GM18519 (cell line): ENCODE measurements around the gene CYP2A7.
"Not testable (repeated sequence)": the region's sequence is repeated elsewhere in the genome, so short reads cannot be mapped to it uniquely, and the experiment has no call there.

Source experiments
- ATAC-seq: cut with Tn5 transposase; IDR thresholded peaks from one replicate; pipeline ENCODE4 v1.9.1; 2021; ENCODE audit warnings: mild to moderate bottlenecking, moderate library complexity; ENCODE audit not compliant: unreplicated experiment, low FRiP score

The CYP2A7 gene

GRCh38 chr19:40882062-40882461 is at the start of gene CYP2A7:
Gene CYP2A7, minus strand, starts transcription at chr19:40882231. Its CDS starts 21 bp downstream, at chr19:40882210.
- not testable (repeated sequence) for ATAC-seq

- not testable (repeated sequence) for ATAC-seq
These were observed 48.8 kb upstream of the CYP2A7 start for GRCh38 chr19:40930799-40931198.

DNA sequence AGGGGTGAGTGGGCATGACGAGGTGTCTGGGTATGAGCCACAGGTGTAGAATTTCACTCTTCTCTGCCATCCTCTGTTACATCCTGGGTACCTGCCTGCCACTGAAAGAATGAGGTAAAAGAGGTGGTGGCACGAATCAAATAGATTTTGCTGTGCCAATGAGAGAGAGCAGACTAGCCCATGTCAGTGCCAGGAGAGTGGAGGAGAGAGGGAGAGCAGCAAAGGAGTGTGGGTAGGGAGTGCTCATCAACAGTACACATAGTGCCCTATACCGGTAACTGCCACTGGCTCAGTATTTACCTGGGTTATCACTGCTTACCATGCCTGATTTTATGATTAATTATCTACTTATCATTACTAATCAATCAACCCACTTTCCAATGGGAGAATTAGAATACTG is 47.9 kb upstream of the CYP2A7 start:
- ATAC-seq: not testable (repeated sequence)

DNA sequence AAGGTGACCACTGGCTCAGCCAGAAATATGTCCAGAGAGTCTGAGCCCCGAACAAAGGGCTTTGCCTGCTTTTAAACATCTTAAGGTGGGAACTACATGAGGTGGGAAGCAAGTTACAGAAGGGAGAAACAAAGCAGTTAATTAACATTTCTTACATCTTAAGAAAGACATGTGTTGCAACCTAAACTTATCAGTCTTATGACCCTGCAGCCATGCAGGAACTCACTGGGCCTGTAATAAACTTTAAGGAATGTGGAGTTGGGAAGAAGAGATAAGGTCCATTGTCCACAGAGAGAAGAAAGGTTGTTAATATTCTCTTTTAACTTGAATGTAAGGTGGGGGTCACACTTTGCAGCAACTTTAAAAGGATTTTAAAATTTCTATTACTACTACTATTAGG is 46.8 kb upstream of the CYP2A7 start:
- no peak for ATAC-seq

DNA sequence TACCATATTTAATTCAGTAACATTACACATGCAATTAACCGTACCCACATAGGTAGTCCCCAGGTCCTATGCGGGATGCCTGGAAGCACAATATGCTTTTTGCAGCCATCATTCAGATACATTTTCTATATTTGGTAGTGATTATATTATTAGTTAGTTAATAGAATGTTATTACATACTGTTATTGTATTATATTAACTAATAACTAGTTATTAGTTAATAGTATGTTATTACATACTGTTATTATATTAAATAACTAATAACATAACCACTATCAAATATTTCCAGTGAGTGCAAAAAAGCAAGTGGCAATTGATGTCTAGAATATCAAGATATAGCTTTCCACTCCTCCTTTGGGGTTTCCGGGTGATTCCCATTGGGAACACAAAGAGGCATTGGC is 45.5 kb upstream of the CYP2A7 start:
- no peak for ATAC-seq

DNA sequence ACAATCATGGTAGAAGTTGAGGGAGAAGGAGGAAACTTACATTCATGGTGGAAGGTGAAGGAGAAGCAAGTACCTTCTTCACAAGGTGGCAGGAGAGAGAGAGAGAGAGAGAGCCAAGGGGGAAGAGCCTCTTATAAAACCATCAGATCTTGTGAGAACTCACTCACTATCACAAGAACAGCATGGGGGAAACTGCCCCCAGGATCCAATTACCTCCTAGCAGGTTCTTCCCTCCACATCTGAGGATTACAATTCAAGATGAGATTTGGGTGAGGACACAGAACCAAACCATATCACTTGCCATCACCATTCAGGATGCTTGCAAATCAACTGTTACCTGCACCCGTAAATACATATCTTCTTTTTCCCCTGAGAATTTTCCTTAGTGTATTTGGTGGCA is 44.2 kb upstream of the CYP2A7 start:
- ATAC-seq: not testable (repeated sequence)

- no peak for ATAC-seq
These were observed 41.9 kb upstream of the CYP2A7 start for GRCh38 chr19:40923934-40924391.

- ATAC-seq: not testable (repeated sequence)
These were observed 40.5 kb upstream of the CYP2A7 start for GRCh38 chr19:40922237-40923160.

GRCh38 chr19:40921005-40921897 is 39.2 kb upstream of the CYP2A7 start:
- ATAC-seq: no peak

- ATAC-seq: no peak
These were observed 38.4 kb upstream of the CYP2A7 start for GRCh38 chr19:40920300-40921004.

GRCh38 chr19:40919530-40920299 is 37.7 kb upstream of the CYP2A7 start:
- ATAC-seq: not testable (repeated sequence)

GRCh38 chr19:40918303-40918702 is 36.3 kb upstream of the CYP2A7 start:
- not testable (repeated sequence) for ATAC-seq

DNA sequence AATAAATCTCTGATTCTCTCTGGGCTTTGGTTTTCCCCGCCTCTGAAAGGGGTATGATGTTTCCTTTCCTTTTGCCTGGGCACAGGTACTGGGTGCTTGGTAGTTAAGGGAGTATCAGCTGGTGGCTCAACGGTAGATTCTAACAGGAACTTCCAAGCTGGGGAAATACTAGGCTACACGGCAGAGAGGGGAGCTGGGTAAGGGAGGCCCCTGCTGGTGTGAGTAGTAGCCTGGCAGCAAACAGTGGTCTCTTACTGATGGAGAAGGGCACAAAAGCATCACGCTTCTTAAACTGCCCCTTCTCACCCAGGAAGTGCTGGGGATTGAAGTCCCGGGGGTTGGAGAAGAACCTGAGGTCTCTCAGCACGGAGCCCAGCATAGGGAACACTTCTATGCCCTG is 26.9 kb upstream of the CYP2A7 start:
- ATAC-seq: no peak

GRCh38 chr19:40907968-40908735 is 26.1 kb upstream of the CYP2A7 start:
- no peak for ATAC-seq

DNA sequence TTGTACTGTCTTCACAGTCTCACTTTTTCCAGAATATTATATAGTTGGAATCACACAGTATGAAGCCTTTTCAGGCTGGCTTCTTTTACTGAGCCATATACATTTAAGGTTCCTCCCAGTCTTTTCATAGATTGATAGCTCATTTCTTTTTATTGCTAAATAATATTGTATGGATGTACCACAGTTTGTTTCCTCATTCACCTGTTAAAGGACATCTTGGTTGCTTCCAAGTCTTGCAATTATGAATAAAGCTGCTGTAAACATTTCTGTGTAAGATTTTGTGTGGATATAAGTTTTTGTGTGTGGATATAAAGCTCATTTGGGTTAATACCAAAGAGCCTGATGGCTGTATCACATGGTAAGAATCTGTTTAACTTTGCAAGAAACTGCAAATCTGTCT is 24.5 kb upstream of the CYP2A7 start:
- no peak for ATAC-seq

- ATAC-seq: not testable (repeated sequence)
These were observed 22.7 kb upstream of the CYP2A7 start for GRCh38 chr19:40904673-40905156.

DNA sequence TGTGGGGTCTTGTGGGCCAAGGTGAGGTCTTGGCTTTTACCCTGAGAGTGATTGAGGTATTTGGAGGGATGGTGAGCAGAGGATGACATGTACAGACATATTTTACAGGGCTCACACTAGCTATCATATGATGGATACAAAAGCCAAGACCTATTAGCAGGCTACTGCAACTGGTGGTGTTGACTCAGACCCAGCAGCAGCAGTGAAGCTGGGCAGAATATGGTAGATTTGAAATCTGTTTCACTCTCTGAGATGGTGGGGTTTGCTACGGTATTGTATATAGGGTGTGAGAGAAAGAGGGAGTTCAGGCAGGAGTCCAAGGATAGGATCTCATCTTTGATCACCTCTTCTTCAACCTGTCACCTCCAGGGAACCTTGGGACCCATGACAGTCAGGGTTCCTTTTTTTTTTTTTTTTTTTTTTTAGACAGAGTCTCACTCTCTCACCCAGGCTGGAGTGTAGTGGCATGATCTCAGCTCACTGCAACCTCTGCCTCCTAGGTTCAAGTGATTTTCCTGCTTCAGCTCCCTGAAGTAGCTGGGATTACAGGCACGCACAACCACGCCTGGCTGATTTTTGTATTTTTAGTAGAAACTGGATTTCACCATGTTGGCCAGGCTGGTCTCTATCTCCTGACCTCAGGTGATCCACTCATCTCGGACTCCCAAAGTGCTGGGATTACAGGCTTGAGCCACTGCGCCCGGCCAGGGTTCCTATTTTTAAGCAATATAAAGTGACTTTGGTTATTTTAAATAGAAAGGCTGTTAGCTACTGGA is 20.1 kb upstream of the CYP2A7 start:
- not testable (repeated sequence) for ATAC-seq

DNA sequence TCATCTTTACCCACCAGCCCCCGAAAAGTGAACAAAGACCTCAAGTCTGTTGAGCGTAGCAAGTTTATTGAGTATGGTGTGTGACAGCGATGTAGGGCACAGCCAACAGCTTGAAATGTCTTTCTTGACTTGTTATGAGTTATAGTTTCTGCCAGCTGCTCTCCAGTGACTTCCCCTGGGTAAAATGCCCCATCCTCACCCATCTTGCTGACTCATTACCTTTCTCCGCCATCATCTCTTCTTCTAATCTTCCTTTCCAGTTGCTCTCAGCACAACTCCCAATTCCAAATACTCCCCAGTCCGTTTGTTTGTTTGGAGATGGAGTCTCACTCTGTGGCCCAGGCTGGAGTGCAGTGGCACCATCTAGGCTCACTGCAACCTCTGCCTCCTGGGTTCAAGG is 18.5 kb upstream of the CYP2A7 start:
- ATAC-seq: not testable (repeated sequence)
